GM12878 (cell line): Measurements from ENCODE around the gene PDIA4.

ENCODE experiments used
- CEBPB ChIP-seq, 2 experiments: fragments of 150-350 bp in 1 of 2; IDR thresholded peaks; 2 replicates each; pipeline ENCODE4 v1.6.1; 2012 to 2014; ENCODE audit warnings: low read depth in 2 of 2, low read length in 2 of 2, borderline replicate concordance in 1 of 2, inconsistent platforms in 1 of 2
- TCF12 ChIP-seq: IDR thresholded peaks from 2 replicates; pipeline ENCODE4 v1.6.1; 2011; ENCODE audit warnings: low read depth, mild to moderate bottlenecking, low read length
- TF ChIP-seq, protein P1 (sequence below), 3 experiments: IDR thresholded peaks in 2 of 3; conservative IDR thresholded peaks in 1 of 3; 2 replicates each; pipeline ENCODE4 v1.5.1; 2011; ENCODE audit warnings: low read depth in 3 of 3, low read length in 3 of 3, mild to moderate bottlenecking in 3 of 3, control low read depth in 2 of 3, moderate library complexity in 2 of 3, inconsistent platforms in 1 of 3, mixed read lengths in 1 of 3; ENCODE audit not compliant: control insufficient read depth in 2 of 3, insufficient read depth in 1 of 3; ENCODE audit errors: extremely low read depth in 1 of 3

DNA sequence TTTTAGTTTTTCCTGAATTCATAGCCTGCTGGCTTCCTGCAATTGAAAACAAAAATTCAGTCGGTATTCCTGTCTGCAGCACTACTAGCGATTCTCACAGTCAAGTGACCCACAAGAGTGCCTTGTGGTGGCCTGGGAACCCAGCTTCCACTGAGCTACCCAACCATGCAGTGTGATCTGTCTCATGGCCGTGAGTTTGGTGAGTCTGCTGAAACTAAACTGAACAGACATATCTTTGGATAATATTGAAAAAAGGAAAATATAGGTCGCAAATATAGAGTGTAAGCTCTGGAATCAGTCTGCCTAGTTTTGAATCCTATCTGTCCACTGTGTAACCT is 44.1 kb upstream of the PDIA4 start:
- no peak for TF ChIP-seq CEBPB (IDR thresholded peaks at IDR 0.05; ENCODE audit: borderline replicate concordance in 1 of 2, low read depth in 2 of 2, low read length in 2 of 2)
- TF ChIP-seq, protein P1, sequence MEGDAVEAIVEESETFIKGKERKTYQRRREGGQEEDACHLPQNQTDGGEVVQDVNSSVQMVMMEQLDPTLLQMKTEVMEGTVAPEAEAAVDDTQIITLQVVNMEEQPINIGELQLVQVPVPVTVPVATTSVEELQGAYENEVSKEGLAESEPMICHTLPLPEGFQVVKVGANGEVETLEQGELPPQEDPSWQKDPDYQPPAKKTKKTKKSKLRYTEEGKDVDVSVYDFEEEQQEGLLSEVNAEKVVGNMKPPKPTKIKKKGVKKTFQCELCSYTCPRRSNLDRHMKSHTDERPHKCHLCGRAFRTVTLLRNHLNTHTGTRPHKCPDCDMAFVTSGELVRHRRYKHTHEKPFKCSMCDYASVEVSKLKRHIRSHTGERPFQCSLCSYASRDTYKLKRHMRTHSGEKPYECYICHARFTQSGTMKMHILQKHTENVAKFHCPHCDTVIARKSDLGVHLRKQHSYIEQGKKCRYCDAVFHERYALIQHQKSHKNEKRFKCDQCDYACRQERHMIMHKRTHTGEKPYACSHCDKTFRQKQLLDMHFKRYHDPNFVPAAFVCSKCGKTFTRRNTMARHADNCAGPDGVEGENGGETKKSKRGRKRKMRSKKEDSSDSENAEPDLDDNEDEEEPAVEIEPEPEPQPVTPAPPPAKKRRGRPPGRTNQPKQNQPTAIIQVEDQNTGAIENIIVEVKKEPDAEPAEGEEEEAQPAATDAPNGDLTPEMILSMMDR (IDR thresholded peaks at IDR 0.05 in 2 of 3, conservative IDR thresholded peaks at IDR 0.05 in 1 of 3; ENCODE audit: control insufficient read depth in 2 of 3, extremely low read depth in 1 of 3, insufficient read depth in 1 of 3, low read depth in 3 of 3, low read length in 3 of 3), result no peak
- TF ChIP-seq TCF12, result no peak
